Measurements from ENCODE around the gene IGSF9. TPM values are rescaled to one million over a fixed set of nuclear protein-coding genes. Genes with fewer than 3 reads are reported as not detected.

The IGSF9 gene
- total RNA-seq, 2 donors from 2014 or later: 7.5 to 9.2 TPM

DNA sequence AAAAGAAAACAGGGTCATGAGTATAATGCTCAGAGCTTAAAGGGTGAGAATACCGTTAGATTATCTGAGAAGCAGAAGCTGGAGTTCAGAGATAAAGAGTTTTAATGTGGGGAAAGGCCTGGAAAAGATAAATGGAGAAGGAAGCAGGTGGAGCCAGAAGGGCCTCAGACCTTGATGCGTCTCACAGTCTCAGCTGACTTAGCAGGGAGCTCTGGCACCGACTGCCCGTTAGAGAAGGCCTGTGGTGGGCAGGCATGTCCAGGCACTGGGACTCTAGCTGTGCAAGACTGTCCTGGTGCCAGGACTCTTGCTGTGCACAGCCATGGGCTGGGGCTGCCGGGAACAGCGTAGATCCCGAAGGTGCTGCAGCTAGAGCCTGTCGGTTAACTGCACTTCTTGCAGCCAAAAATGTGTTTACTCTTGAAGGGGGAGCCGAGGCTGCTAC, 12.4 kb upstream of the IGSF9 start:
- Mint-ChIP-seq H3K27me3 (ENCODE audit: insufficient read depth) (peaks cover 11% of the 10 kb centered on the region), H3K27ac (no peak overlapping the region), H3K4me3 (no peak overlapping the region), H3K4me1 (peaks cover 12% of the 10 kb centered on the region), H3K36me3 (ENCODE audit: low read depth) (no peaks in the 10 kb centered on the region), H3K9me3 (no peaks in the 10 kb centered on the region)
- Histone ChIP-seq H3K9me3 (ENCODE audit: control insufficient read depth, low read length) (no peaks in the 10 kb centered on the region), H3K36me3 (ENCODE audit: control insufficient read depth, insufficient read depth, low read length) (no peaks in the 10 kb centered on the region), H3K9ac (ENCODE audit: extremely low read depth, low read length, poor library complexity, severe bottlenecking) (no peak overlapping the region), H3K27ac (ENCODE audit: low read depth, low read length) (no peak overlapping the region), H3K4me3 (ENCODE audit: low read length) (no peak overlapping the region), H3K4me1 (ENCODE audit: control insufficient read depth, insufficient read depth, low read length) (peaks cover 4% of the 10 kb centered on the region), H3K27me3 (ENCODE audit: control insufficient read depth, insufficient read depth, low read length, poor library complexity, severe bottlenecking) (peaks cover 9% of the 10 kb centered on the region)
- 78 to 80% methylated on average over 8 to 9 of the region's 9 CpGs for WGBS, 2 experiments (ENCODE audit: insufficient coverage in 1 of 2, insufficient read length in 1 of 2)
- TF ChIP-seq, protein P1, sequence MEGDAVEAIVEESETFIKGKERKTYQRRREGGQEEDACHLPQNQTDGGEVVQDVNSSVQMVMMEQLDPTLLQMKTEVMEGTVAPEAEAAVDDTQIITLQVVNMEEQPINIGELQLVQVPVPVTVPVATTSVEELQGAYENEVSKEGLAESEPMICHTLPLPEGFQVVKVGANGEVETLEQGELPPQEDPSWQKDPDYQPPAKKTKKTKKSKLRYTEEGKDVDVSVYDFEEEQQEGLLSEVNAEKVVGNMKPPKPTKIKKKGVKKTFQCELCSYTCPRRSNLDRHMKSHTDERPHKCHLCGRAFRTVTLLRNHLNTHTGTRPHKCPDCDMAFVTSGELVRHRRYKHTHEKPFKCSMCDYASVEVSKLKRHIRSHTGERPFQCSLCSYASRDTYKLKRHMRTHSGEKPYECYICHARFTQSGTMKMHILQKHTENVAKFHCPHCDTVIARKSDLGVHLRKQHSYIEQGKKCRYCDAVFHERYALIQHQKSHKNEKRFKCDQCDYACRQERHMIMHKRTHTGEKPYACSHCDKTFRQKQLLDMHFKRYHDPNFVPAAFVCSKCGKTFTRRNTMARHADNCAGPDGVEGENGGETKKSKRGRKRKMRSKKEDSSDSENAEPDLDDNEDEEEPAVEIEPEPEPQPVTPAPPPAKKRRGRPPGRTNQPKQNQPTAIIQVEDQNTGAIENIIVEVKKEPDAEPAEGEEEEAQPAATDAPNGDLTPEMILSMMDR (conservative IDR thresholded peaks at IDR 0.05): no peak
- no peak for DNase-seq

DNA sequence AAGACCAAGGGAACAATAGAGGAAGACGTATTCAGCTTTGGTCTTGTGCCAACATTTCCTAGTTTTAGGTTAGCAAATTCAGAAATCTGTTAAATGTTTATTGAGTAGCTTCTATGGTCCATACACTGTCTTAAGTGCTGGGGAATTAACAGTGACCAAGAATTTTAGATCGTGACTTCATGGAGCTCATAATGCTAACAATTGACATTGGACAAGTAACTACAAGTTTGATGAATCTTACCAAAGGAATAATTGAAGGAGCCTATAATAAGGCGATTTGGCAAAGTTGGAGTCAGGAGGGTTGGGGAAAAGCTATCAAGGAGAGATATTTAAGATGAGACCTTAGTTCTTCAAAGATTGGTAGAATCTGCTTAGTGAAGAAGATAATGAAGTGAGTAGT, 10.0 kb upstream of the IGSF9 start:
- H3K27me3 Mint-ChIP-seq (ENCODE audit: insufficient read depth): peaks cover 26% of the 10 kb centered on the region
- no peaks in the 10 kb centered on the region for H3K9me3 Mint-ChIP-seq
- no peak overlapping the region for H3K27ac Mint-ChIP-seq
- Histone ChIP-seq H3K4me3 (ENCODE audit: low read length) (no peak overlapping the region), H3K36me3 (ENCODE audit: control insufficient read depth, insufficient read depth, low read length) (no peaks in the 10 kb centered on the region), H3K27me3 (ENCODE audit: control insufficient read depth, insufficient read depth, low read length, poor library complexity, severe bottlenecking) (peaks cover 24% of the 10 kb centered on the region), H3K27ac (ENCODE audit: low read depth, low read length) (no peak overlapping the region), H3K4me1 (ENCODE audit: control insufficient read depth, insufficient read depth, low read length) (peaks cover 4% of the 10 kb centered on the region), H3K9me3 (ENCODE audit: control insufficient read depth, low read length) (no peaks in the 10 kb centered on the region), H3K9ac (ENCODE audit: extremely low read depth, low read length, poor library complexity, severe bottlenecking) (no peak overlapping the region)
- no peaks in the 10 kb centered on the region for H3K36me3 Mint-ChIP-seq (ENCODE audit: low read depth)
- no peak for DNase-seq
- WGBS, 2 experiments (ENCODE audit: insufficient coverage in 1 of 2, insufficient read length in 1 of 2): 90 to 93% methylated on average over 3 of the region's 3 CpGs
- TF ChIP-seq, protein P1 (conservative IDR thresholded peaks at IDR 0.05): no peak
- H3K4me3 Mint-ChIP-seq: no peak overlapping the region
- peaks cover 12% of the 10 kb centered on the region for H3K4me1 Mint-ChIP-seq

DNA sequence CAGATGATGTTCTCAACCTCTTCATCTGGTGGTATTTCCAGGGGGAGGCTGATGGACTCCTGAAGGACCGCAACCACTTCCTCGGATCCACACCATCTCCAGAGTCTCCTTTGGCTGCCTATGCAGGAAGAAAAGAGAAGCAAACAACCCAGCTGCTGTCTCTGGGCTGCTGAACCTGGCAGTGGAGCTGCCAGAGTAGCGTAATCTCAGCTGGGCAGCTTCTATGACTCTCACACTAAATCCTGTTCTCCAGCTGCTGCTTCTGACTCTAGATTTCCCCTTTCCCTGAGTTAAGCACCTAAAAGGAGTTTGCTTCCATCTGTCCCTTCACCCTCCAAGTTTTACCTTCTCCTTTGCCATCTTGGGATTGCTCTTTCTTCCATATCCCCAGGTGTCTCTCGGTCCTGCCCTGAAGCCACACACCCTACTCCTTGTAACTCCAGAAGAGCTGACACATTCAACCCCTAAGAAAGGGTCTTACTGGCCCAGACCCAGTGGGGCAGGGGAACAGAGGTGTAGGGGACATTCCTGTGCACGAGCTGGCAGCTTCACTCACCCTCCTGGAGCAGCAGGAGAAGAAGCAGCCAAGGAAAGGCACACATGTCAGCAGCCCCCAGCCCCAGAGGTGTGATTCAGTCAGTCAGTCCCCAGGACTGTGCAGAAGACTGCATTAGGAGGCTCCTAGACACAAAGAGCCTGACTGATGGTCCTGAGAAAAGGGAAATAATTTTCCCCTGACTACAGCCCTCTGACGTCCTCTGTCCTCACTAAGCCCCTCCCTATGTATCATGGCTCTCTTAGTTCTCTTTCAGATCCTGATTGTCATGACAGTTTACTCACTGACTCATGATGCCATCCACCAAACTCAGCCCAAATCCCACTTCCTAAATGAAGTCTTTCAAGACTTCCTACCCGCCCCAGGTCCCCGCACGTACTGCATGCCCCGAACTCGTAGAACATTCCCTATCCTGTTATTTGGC, 8.4 kb upstream of the IGSF9 start, which contains the start of gene SLAMF9:
SLAMF9 (minus strand) TSS at position 702 of the 980 bp plus-strand sequence; CDS start at position 602, 100 bp downstream.
- TF ChIP-seq, protein P1 (conservative IDR thresholded peaks at IDR 0.05): no peak
- no peak within 1 kb of the TSS for H3K9ac ChIP-seq (ENCODE audit: extremely low read depth, low read length, poor library complexity, severe bottlenecking)
- peaks cover 4% of the 10 kb centered on the region for H3K4me1 ChIP-seq (ENCODE audit: control insufficient read depth, insufficient read depth, low read length)
- Mint-ChIP-seq H3K4me3 (no peak within 1 kb of the TSS), H3K36me3 (ENCODE audit: low read depth) (no peaks in the 10 kb centered on the region), H3K9me3 (no peaks in the 10 kb centered on the region), H3K4me1 (peaks cover 3% of the 10 kb centered on the region), H3K27me3 (ENCODE audit: insufficient read depth) (peaks cover 34% of the 10 kb centered on the region), H3K27ac (no peak within 1 kb of the TSS)
- H3K9me3 ChIP-seq (ENCODE audit: control insufficient read depth, low read length): no peaks in the 10 kb centered on the region
- H3K36me3 ChIP-seq (ENCODE audit: control insufficient read depth, insufficient read depth, low read length): no peaks in the 10 kb centered on the region
- WGBS, 2 experiments (ENCODE audit: insufficient coverage in 1 of 2, insufficient read length in 1 of 2): 83 to 90% methylated on average over 10 to 11 of the region's 11 CpGs
- peak; percentile 38 for DNase-seq
- peaks cover 24% of the 10 kb centered on the region for H3K27me3 ChIP-seq (ENCODE audit: control insufficient read depth, insufficient read depth, low read length, poor library complexity, severe bottlenecking)
- no peak within 1 kb of the TSS for H3K4me3 ChIP-seq (ENCODE audit: low read length)
- no peak within 1 kb of the TSS for H3K27ac ChIP-seq (ENCODE audit: low read depth, low read length)
